ENCODE measurements around the gene COL13A1. TPM values are rescaled to one million over a fixed set of nuclear protein-coding genes. Genes with fewer than 3 reads are reported as not detected.

The COL13A1 gene
- total RNA-seq, 1 donor from 2014 or later: 13.0 TPM

- H3K27me3 ChIP-seq (ENCODE audit: control insufficient read depth in 3 of 3, insufficient read depth in 3 of 3, low read length in 3 of 3): peaks cover 0 to 4% (median under 1%) of the 10 kb centered on the region in 3 donors
- H3K36me3 ChIP-seq (ENCODE audit: control insufficient read depth in 3 of 3, insufficient read depth in 3 of 3, low read length in 3 of 3): no peaks in the 10 kb centered on the region
- H3K4me3 ChIP-seq (ENCODE audit: low read length in 3 of 3): no peak overlapping the region
Observed at GRCh38 chr10:69969977-69970376, 168.3 kb downstream of the COL13A1 start.

DNA sequence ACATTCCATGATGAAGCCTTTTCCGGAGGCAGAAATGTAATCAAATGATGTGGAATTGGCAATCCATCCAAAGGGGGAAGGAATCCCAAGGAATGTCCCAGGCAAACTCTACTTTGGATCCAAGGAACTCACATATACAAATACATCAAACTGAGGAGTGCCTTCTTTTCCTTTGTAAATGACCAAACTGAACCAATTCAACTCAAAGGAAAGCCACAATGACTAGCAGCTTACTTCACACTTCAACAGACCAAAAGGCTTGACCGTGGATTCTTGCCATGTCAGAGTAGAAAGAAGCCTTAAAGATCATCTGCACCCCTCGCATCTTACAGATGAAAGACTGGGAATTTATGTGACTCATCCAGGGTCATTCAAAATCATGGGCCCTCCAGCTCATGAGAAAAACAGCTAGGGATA is 171.3 kb downstream of the COL13A1 start:
- Histone ChIP-seq H3K4me1 (ENCODE audit: control insufficient read depth in 3 of 3, insufficient read depth in 3 of 3, low read length in 3 of 3) (no peaks in the 10 kb centered on the region), H3K9me3 (ENCODE audit: control insufficient read depth in 3 of 3, low read length in 3 of 3) (no peaks in the 10 kb centered on the region), H3K36me3 (ENCODE audit: control insufficient read depth in 3 of 3, insufficient read depth in 3 of 3, low read length in 3 of 3) (no peaks in the 10 kb centered on the region), H3K27me3 (ENCODE audit: control insufficient read depth in 3 of 3, insufficient read depth in 3 of 3, low read length in 3 of 3) (peaks cover 0 to 4% (median 0%) of the 10 kb centered on the region in 3 donors), H3K4me3 (ENCODE audit: low read length in 3 of 3) (no peak overlapping the region), H3K9ac (ENCODE audit: low read depth in 1 of 3, low read length in 3 of 3) (no peak overlapping the region), H3K27ac (ENCODE audit: low read depth, low read length) (no peak overlapping the region)

More at GRCh38 chr10:69969977-69970376, 168.3 kb downstream of the COL13A1 start:
- no peak overlapping the region for H3K27ac ChIP-seq (ENCODE audit: low read depth, low read length)
- no peak overlapping the region for H3K9ac ChIP-seq (ENCODE audit: low read depth in 1 of 3, low read length in 3 of 3)
- H3K9me3 ChIP-seq (ENCODE audit: control insufficient read depth in 3 of 3, low read length in 3 of 3): no peaks in the 10 kb centered on the region
- no peaks in the 10 kb centered on the region for H3K4me1 ChIP-seq (ENCODE audit: control insufficient read depth in 3 of 3, insufficient read depth in 3 of 3, low read length in 3 of 3)

GRCh38 chr10:69973678-69974077 is 172.0 kb downstream of the COL13A1 start:
- Histone ChIP-seq H3K9me3 (ENCODE audit: control insufficient read depth in 3 of 3, low read length in 3 of 3) (no peaks in the 10 kb centered on the region), H3K9ac (ENCODE audit: low read depth in 1 of 3, low read length in 3 of 3) (no peak overlapping the region), H3K27ac (ENCODE audit: low read depth, low read length) (no peak overlapping the region), H3K4me3 (ENCODE audit: low read length in 3 of 3) (no peak overlapping the region), H3K36me3 (ENCODE audit: control insufficient read depth in 3 of 3, insufficient read depth in 3 of 3, low read length in 3 of 3) (no peaks in the 10 kb centered on the region), H3K4me1 (ENCODE audit: control insufficient read depth in 3 of 3, insufficient read depth in 3 of 3, low read length in 3 of 3) (no peaks in the 10 kb centered on the region), H3K27me3 (ENCODE audit: control insufficient read depth in 3 of 3, insufficient read depth in 3 of 3, low read length in 3 of 3) (peaks cover 0 to 4% (median 0%) of the 10 kb centered on the region in 3 donors)

DNA sequence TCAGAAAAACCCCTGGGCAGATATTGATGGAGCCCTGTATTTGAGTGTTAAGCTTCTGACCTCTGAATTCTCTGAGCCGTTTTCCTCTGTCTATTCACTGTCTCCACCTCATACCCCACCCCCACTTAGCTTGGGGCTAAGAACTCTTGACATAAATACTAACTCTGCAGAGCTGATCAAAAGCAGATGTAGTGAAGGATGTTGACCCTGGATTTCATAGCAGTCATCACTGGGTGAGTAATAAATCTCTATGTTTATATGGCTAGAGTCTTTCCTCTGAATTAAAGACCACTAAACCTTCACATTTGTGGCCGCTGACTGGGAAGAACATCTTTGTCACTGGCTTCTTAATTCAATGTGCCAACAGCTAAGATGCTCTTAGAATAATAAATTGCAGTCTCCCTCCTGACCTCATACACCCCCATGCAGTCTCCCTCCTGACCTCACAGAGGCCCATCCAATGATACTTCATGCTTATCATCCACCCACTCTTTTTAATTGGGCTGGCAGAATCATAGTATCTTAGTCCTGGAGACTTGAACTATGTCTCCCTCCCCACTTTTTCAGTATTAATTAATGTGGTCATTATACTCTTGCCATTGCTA is 172.9 kb downstream of the COL13A1 start:
- Histone ChIP-seq H3K27ac (ENCODE audit: low read depth, low read length) (no peak overlapping the region), H3K4me1 (ENCODE audit: control insufficient read depth in 3 of 3, insufficient read depth in 3 of 3, low read length in 3 of 3) (no peaks in the 10 kb centered on the region), H3K36me3 (ENCODE audit: control insufficient read depth in 3 of 3, insufficient read depth in 3 of 3, low read length in 3 of 3) (no peaks in the 10 kb centered on the region), H3K9me3 (ENCODE audit: control insufficient read depth in 3 of 3, low read length in 3 of 3) (no peaks in the 10 kb centered on the region), H3K27me3 (ENCODE audit: control insufficient read depth in 3 of 3, insufficient read depth in 3 of 3, low read length in 3 of 3) (peaks cover 0 to 4% (median 1%) of the 10 kb centered on the region in 3 donors), H3K4me3 (ENCODE audit: low read length in 3 of 3) (no peak overlapping the region), H3K9ac (ENCODE audit: low read depth in 1 of 3, low read length in 3 of 3) (no peak overlapping the region)

DNA sequence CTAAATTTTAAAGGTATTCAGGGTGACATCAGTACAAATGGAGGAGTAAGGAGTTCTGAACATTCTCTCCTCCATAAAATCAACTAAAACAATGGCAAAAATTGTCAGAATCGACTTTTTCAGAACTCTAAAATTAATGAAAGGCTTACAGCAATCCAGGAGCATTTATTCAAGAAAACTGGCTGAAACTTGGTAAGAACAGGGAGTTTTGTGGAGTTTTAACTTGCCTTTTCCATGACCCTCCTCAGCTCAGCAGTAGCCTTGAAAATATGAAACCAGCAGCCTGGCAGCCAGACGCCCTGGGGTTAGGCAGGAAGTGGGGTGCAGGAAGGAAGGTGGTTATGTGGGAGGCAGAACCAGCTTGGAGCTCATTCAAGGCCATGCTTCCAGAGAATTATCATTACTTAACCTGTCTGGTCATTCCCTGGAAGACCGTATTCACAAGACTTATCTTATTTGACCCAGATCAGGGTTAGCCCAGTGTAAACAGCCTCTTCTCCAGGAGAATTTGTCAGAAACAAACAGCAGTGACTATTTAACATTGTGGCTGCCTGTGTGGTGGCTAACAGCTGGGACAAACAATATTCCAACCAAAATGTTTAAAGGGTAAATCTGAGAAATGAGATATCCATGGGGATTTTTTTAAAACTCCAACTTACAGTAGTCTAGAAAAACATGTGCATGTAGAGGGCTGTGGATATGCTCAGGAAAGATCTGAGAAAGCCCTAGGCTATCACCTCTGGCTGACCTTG is 175.3 kb downstream of the COL13A1 start:
- H3K9me3 ChIP-seq (ENCODE audit: control insufficient read depth in 3 of 3, low read length in 3 of 3): peaks cover 0 to 5% (median 0%) of the 10 kb centered on the region in 3 donors
- no peaks in the 10 kb centered on the region for H3K4me1 ChIP-seq (ENCODE audit: control insufficient read depth in 3 of 3, insufficient read depth in 3 of 3, low read length in 3 of 3)
- no peak overlapping the region for H3K4me3 ChIP-seq (ENCODE audit: low read length in 3 of 3)
- H3K36me3 ChIP-seq (ENCODE audit: control insufficient read depth in 3 of 3, insufficient read depth in 3 of 3, low read length in 3 of 3): no peaks in the 10 kb centered on the region
- H3K9ac ChIP-seq (ENCODE audit: low read depth in 1 of 3, low read length in 3 of 3): no peak overlapping the region
- H3K27me3 ChIP-seq (ENCODE audit: control insufficient read depth in 3 of 3, insufficient read depth in 3 of 3, low read length in 3 of 3): peaks cover 0 to 2% (median 2%) of the 10 kb centered on the region in 3 donors
- no peak overlapping the region for H3K27ac ChIP-seq (ENCODE audit: low read depth, low read length)

DNA sequence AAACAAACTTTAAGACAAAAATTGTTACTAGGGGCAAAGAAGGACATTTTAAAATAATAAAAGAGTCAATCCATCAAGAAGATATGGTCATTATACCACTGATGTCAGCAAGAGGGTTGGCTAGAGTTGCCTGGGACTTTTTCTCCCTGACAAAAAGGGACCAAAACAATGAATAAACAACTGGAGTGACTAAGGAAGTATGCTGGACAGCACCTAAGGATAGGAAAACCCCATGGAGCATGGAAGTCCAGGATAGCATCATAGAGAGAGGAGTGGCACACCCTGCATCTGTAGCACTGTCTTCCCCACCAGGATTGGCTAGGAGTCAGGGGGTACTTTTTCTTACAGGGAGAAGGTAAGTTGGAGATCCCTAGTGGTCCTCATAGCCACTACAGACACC is 177.5 kb downstream of the COL13A1 start:
- peaks cover 0 to 2% (median 0%) of the 10 kb centered on the region in 3 donors for H3K27me3 ChIP-seq (ENCODE audit: control insufficient read depth in 3 of 3, insufficient read depth in 3 of 3, low read length in 3 of 3)
- H3K4me1 ChIP-seq (ENCODE audit: control insufficient read depth in 3 of 3, insufficient read depth in 3 of 3, low read length in 3 of 3): no peaks in the 10 kb centered on the region
- no peak overlapping the region for H3K4me3 ChIP-seq (ENCODE audit: low read length in 3 of 3)
- H3K9ac ChIP-seq (ENCODE audit: low read depth in 1 of 3, low read length in 3 of 3): no peak overlapping the region
- H3K36me3 ChIP-seq (ENCODE audit: control insufficient read depth in 3 of 3, insufficient read depth in 3 of 3, low read length in 3 of 3): no peaks in the 10 kb centered on the region
- H3K27ac ChIP-seq (ENCODE audit: low read depth, low read length): no peak overlapping the region
- H3K9me3 ChIP-seq (ENCODE audit: control insufficient read depth in 3 of 3, low read length in 3 of 3): peaks cover 0 to 5% (median 0%) of the 10 kb centered on the region in 3 donors

DNA sequence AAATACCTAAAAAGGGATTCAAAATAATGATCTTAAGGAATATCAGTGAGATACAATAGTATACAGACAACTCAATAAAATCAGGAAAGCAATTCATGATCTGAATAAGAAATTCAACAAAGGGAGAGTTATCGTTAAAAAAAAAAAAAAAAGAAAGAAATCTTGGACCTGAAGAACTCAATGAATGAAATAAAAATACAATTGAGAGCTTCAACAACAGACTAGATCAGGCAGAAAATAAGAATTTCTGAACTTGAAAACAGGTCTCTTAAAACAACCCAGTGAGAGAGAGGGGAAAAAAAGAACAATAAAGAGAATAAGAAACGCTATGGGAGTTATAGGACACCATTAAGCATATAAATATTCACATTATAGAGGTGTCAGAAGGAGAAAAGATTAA is 179.0 kb downstream of the COL13A1 start:
- peaks cover 0 to 5% (median 0%) of the 10 kb centered on the region in 3 donors for H3K9me3 ChIP-seq (ENCODE audit: control insufficient read depth in 3 of 3, low read length in 3 of 3)
- no peak overlapping the region for H3K27ac ChIP-seq (ENCODE audit: low read depth, low read length)
- H3K36me3 ChIP-seq (ENCODE audit: control insufficient read depth in 3 of 3, insufficient read depth in 3 of 3, low read length in 3 of 3): no peaks in the 10 kb centered on the region
- H3K27me3 ChIP-seq (ENCODE audit: control insufficient read depth in 3 of 3, insufficient read depth in 3 of 3, low read length in 3 of 3): peaks cover 0 to 6% (median 0%) of the 10 kb centered on the region in 3 donors
- H3K4me3 ChIP-seq (ENCODE audit: low read length in 3 of 3): no peak overlapping the region
- no peak overlapping the region for H3K9ac ChIP-seq (ENCODE audit: low read depth in 1 of 3, low read length in 3 of 3)
- H3K4me1 ChIP-seq (ENCODE audit: control insufficient read depth in 3 of 3, insufficient read depth in 3 of 3, low read length in 3 of 3): no peaks in the 10 kb centered on the region

DNA sequence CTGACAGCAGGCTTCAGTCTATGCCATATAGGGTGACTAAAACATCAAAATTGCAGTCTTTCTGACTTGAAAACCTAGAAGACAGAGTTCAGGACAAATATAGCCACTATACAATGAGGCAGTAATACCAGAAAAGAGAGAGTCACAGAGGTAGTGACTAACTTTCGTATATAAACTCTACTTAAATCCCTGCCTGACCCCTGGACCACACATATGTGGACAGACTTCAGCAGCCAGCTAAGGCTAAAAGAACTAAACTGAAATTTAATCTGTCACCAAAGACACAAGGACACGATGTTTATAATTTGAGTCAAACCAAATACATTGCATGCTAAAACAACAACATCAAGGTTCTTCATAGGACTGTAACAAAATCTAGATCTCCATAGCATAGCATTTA is 186.4 kb downstream of the COL13A1 start:
- H3K36me3 ChIP-seq (ENCODE audit: control insufficient read depth in 3 of 3, insufficient read depth in 3 of 3, low read length in 3 of 3): no peaks in the 10 kb centered on the region
- no peak overlapping the region for H3K9ac ChIP-seq (ENCODE audit: low read depth in 1 of 3, low read length in 3 of 3)
- H3K4me3 ChIP-seq (ENCODE audit: low read length in 3 of 3): no peak overlapping the region
- H3K27ac ChIP-seq (ENCODE audit: low read depth, low read length): no peak overlapping the region
- H3K9me3 ChIP-seq (ENCODE audit: control insufficient read depth in 3 of 3, low read length in 3 of 3): no peaks in the 10 kb centered on the region
- H3K4me1 ChIP-seq (ENCODE audit: control insufficient read depth in 3 of 3, insufficient read depth in 3 of 3, low read length in 3 of 3): no peaks in the 10 kb centered on the region
- peaks cover 0 to 4% (median 0%) of the 10 kb centered on the region in 3 donors for H3K27me3 ChIP-seq (ENCODE audit: control insufficient read depth in 3 of 3, insufficient read depth in 3 of 3, low read length in 3 of 3)

DNA sequence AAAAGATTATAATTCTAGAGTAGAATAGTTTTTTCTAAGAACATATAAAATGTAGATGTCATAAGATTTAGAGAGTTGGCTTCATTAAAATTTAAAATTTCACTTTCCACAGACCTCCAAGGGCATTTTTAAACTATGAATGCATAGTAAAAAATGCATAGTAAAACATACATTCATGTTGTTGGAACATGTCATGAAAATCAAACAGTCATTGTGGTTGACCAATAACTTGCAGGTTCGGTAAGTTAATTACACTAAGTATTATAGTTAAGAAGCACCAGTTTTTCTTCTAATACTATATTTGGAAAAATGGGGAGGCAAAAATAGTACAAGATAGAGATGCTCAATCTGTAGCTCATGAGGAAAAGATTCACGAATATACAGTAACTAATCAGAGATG is 189.4 kb downstream of the COL13A1 start:
- no peaks in the 10 kb centered on the region for H3K27me3 ChIP-seq (ENCODE audit: control insufficient read depth in 3 of 3, insufficient read depth in 3 of 3, low read length in 3 of 3)
- H3K9ac ChIP-seq (ENCODE audit: low read depth in 1 of 3, low read length in 3 of 3): no peak overlapping the region
- H3K36me3 ChIP-seq (ENCODE audit: control insufficient read depth in 3 of 3, insufficient read depth in 3 of 3, low read length in 3 of 3): no peaks in the 10 kb centered on the region
- H3K4me1 ChIP-seq (ENCODE audit: control insufficient read depth in 3 of 3, insufficient read depth in 3 of 3, low read length in 3 of 3): no peaks in the 10 kb centered on the region
- no peak overlapping the region for H3K4me3 ChIP-seq (ENCODE audit: low read length in 3 of 3)
- no peaks in the 10 kb centered on the region for H3K9me3 ChIP-seq (ENCODE audit: control insufficient read depth in 3 of 3, low read length in 3 of 3)
- H3K27ac ChIP-seq (ENCODE audit: low read depth, low read length): no peak overlapping the region

DNA sequence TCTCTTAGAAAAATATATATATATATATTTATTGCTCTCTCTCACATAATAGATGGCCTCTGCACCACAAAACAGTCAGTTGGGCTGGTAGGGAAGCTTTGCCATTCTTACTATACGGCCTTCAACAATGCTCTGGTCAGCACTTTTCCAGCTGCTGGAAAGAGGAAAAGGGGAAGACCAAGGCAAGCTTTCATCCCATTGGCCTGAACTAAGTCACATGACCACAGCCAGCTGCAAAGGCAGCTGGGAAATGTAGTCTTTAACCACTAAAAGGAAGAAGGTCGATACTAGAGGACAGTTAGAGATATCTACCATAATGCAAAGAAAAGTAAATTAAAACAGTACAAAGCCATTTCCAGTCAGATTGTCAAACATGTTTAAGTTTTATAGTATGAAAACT is 192.6 kb downstream of the COL13A1 start:
- H3K4me1 ChIP-seq (ENCODE audit: control insufficient read depth in 3 of 3, insufficient read depth in 3 of 3, low read length in 3 of 3): no peaks in the 10 kb centered on the region
- H3K36me3 ChIP-seq (ENCODE audit: control insufficient read depth in 3 of 3, insufficient read depth in 3 of 3, low read length in 3 of 3): no peaks in the 10 kb centered on the region
- H3K27ac ChIP-seq (ENCODE audit: low read depth, low read length): no peak overlapping the region
- H3K4me3 ChIP-seq (ENCODE audit: low read length in 3 of 3): no peak overlapping the region
- H3K27me3 ChIP-seq (ENCODE audit: control insufficient read depth in 3 of 3, insufficient read depth in 3 of 3, low read length in 3 of 3): no peaks in the 10 kb centered on the region
- H3K9me3 ChIP-seq (ENCODE audit: control insufficient read depth in 3 of 3, low read length in 3 of 3): no peaks in the 10 kb centered on the region
- no peak overlapping the region for H3K9ac ChIP-seq (ENCODE audit: low read depth in 1 of 3, low read length in 3 of 3)
